PC-3 (cell line): Measurements from ENCODE around the gene TFE3.

ENCODE experiments used
- CTCF ChIP-seq: fragments of 300-600 bp; sonication (generic); conservative IDR thresholded peaks from 2 replicates; pipeline ENCODE4 v1.5.1; 2017; ENCODE audit warnings: antibody characterized with exemption, low read depth, mild to moderate bottlenecking, low read length
- EZH2 ChIP-seq: fragments of 300-600 bp; sonication (generic); IDR thresholded peaks from one replicate; pipeline ENCODE4 v1.6.1; 2017; ENCODE audit warnings: antibody characterized with exemption, mild to moderate bottlenecking, low read length; ENCODE audit not compliant: unreplicated experiment

GRCh38 chrX:48999030-48999429 lies 44.1 kb downstream of the TFE3 start:
- TF ChIP-seq CTCF (no peak), EZH2 (no peak)
